ENCODE results near the gene HMGCS2. TPM values are rescaled to one million over a fixed set of nuclear protein-coding genes. Genes with fewer than 3 reads are reported as not detected.
A peak's percentile ranks its signal among the peaks of the same experiment; 100 is the strongest.

Gene HMGCS2
- total RNA-seq, 4 donors from 2014 or later: 10.9 to 1,165 (median 71.0) TPM

- Histone ChIP-seq H3K4me1 (no peaks in the 10 kb centered on the region), H3K27ac (no peak overlapping the region), H3K27me3 (no peaks in the 10 kb centered on the region), H3K4me3 (no peak overlapping the region), H3K36me3 (no peaks in the 10 kb centered on the region), H3K9me3 (no peaks in the 10 kb centered on the region)
- TF ChIP-seq CTCF (IDR thresholded peaks at IDR 0.05): no peak
- TF ChIP-seq POLR2A (IDR thresholded peaks at IDR 0.05): no peak
- DNase-seq: no peak
Observed at GRCh38 chr1:119752592-119752991, 16.1 kb downstream of the HMGCS2 start.

- no peak for DNase-seq
- Histone ChIP-seq H3K4me3 (no peak overlapping the region), H3K9me3 (no peaks in the 10 kb centered on the region), H3K4me1 (no peaks in the 10 kb centered on the region), H3K36me3 (no peaks in the 10 kb centered on the region), H3K27me3 (no peaks in the 10 kb centered on the region), H3K27ac (no peak overlapping the region)
- no peak for TF ChIP-seq POLR2A (IDR thresholded peaks at IDR 0.05)
- TF ChIP-seq CTCF (IDR thresholded peaks at IDR 0.05): no peak
Observed at GRCh38 chr1:119748040-119748439, 20.7 kb downstream of the HMGCS2 start.

DNA sequence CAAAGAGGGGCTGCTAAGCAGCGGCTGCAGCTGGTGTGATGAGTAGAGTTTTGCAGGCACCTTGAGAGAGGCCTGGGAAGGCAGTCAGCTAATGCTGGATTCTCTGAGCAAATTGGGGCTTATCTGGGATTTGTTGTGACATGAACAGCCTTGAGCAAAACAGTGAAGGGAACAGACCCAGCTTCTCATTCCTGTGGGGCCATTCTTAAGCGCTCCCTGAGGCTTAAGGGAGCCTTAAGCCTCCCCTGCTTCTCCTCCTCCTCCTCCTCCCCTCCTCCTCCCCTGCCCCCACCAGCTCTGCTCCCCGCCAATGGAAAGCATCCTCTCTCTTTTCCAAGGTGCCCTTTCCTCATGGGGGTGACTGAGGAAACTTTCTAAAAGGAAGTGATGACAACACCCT is 21.3 kb downstream of the HMGCS2 start:
- H3K27me3 ChIP-seq: no peaks in the 10 kb centered on the region
- H3K27ac ChIP-seq: peak overlapping the region in 1 of 4 donors; percentile 25
- DNase-seq: no peak
- no peak overlapping the region for H3K4me3 ChIP-seq
- H3K36me3 ChIP-seq: no peaks in the 10 kb centered on the region
- TF ChIP-seq CTCF (IDR thresholded peaks at IDR 0.05): no peak
- TF ChIP-seq POLR2A (IDR thresholded peaks at IDR 0.05): no peak
- no peaks in the 10 kb centered on the region for H3K4me1 ChIP-seq
- H3K9me3 ChIP-seq: no peaks in the 10 kb centered on the region

DNA sequence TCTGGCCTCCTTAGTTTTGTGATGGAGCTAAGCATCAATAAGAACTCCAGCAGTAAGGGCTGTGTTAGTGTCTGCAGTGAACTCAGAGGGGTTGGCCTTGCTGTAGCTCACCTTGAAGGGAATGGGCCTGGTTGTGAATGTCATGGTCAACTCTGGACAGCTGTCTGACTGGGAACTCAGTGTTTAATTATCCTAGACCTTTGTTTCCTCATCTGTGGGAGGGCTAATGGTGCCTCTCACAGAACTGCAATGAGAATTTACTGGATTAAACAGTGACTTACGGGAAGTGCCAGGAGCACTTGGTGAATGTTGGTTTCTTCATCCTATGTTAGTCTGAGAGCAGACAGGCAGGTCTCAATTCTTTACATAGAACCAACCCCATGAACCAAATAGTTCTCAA is 23.7 kb downstream of the HMGCS2 start:
- TF ChIP-seq POLR2A (IDR thresholded peaks at IDR 0.05) (no peak), CTCF (IDR thresholded peaks at IDR 0.05) (no peak)
- Histone ChIP-seq H3K27ac (peak overlapping the region in 1 of 4 donors; percentile 5), H3K9me3 (no peaks in the 10 kb centered on the region), H3K4me1 (no peaks in the 10 kb centered on the region), H3K4me3 (no peak overlapping the region), H3K27me3 (no peaks in the 10 kb centered on the region), H3K36me3 (no peaks in the 10 kb centered on the region)
- no peak for DNase-seq

- Histone ChIP-seq H3K27me3 (no peaks in the 10 kb centered on the region), H3K9me3 (no peaks in the 10 kb centered on the region), H3K4me1 (no peaks in the 10 kb centered on the region), H3K36me3 (no peaks in the 10 kb centered on the region), H3K4me3 (no peak overlapping the region), H3K27ac (peak overlapping the region in 1 of 4 donors; percentile 5)
- TF ChIP-seq CTCF (IDR thresholded peaks at IDR 0.05) (no peak), POLR2A (IDR thresholded peaks at IDR 0.05) (no peak)
- no peak for DNase-seq
Observed at GRCh38 chr1:119744598-119744942, 24.1 kb downstream of the HMGCS2 start.
